Tibial nerve (tissue), 4 donors: ENCODE measurements around the gene PFKM. TPM values are rescaled to one million over a fixed set of nuclear protein-coding genes. Genes with fewer than 3 reads are reported as not detected.
A peak's percentile ranks its signal among the peaks of the same experiment; 100 is the strongest.

Experiments used
- DNase-seq, 2 donors: peaks; one replicate each; pipeline ENCODE4 v3.0.0-alpha.2; 2019; ENCODE audit warnings: low spot score in 2 of 2
- H3K27ac ChIP-seq, 4 donors: fragments of 200-600 bp; sonication (generic) in 3 of 4; one replicate each; pipeline ENCODE4 v1.5.1; 2017 to 2019; ENCODE audit warnings: mild to moderate bottlenecking in 1 of 4
- H3K27me3 ChIP-seq, 2 donors: fragments of 200-600 bp; sonication (generic) in 1 of 2; one replicate each; pipeline versions ENCODE4 v1.5.1 to v1.6.0; 2017 to 2019
- H3K36me3 ChIP-seq, 3 donors: fragments of 200-600 bp; sonication (generic); one replicate each; pipeline ENCODE4 v1.5.1; 2018 to 2019
- H3K4me1 ChIP-seq, 4 donors: fragments of 200-600 bp; sonication (generic) in 3 of 4; one replicate each; pipeline ENCODE4 v1.5.1; 2017 to 2019
- H3K4me3 ChIP-seq, 4 donors: fragments of 200-600 bp; sonication (generic) in 3 of 4; one replicate each; pipeline ENCODE4 v1.5.1; 2017 to 2019; ENCODE audit warnings: mild to moderate bottlenecking in 1 of 4, moderate library complexity in 1 of 4
- H3K9me3 ChIP-seq, 4 donors: fragments of 200-600 bp; sonication (generic) in 3 of 4; one replicate each; pipeline ENCODE4 v1.5.1; 2017 to 2019
- CTCF ChIP-seq, 5 experiments: fragments of 200-600 bp in 3 of 5; fragments of 450-650 bp in 2 of 5; sonication (generic) in 3 of 5; IDR thresholded peaks; one replicate each; pipeline ENCODE4 v1.5.1; 2016 to 2019; ENCODE audit warnings: antibody characterized with exemption in 5 of 5, mild to moderate bottlenecking in 3 of 5, moderate library complexity in 2 of 5
- EP300 ChIP-seq, 2 donors: sonication (generic); formaldehyde crosslinking; IDR thresholded peaks; one replicate each; pipeline ENCODE4 v1.6.1; 2017; ENCODE audit warnings: antibody characterized with exemption in 2 of 2, mild to moderate bottlenecking in 1 of 2
- POLR2A ChIP-seq, 2 donors: fragments of 450-650 bp; IDR thresholded peaks; one replicate each; pipeline ENCODE4 v1.6.1; 2017; ENCODE audit warnings: antibody characterized with exemption in 2 of 2, mild to moderate bottlenecking in 2 of 2, moderate library complexity in 2 of 2
- WGBS, 2 donors: methylation state at CpG; one replicate each; pipeline ENCODE4 v1.1.5; 2018; 5-methylcytosine and 5-hydroxymethylcytosine counted together
- total RNA-seq, 4 donors: library from RNA; depleted of rRNA; stranded (reverse); fragments of >200 nt; gene quantifications; one replicate each; pipeline ENCODE4 v1.1.0, GENCODE V29; 2016

Gene PFKM
- total RNA-seq, 4 donors from 2014 or later, result 37.5 to 51.1 (median 47.4) TPM

- peak; percentile 73 to 90 for DNase-seq
- Histone ChIP-seq H3K27me3 (peaks cover 0 to 4% of the 10 kb centered on the region in 2 donors), H3K36me3 (no peaks in the 10 kb centered on the region), H3K4me3 (no peak overlapping the region), H3K9me3 (no peaks in the 10 kb centered on the region), H3K27ac (peak overlapping the region in 1 of 4 donors; percentile 8), H3K4me1 (peaks cover 0 to 46% (median under 1%) of the 10 kb centered on the region in 4 donors)
- WGBS, 2 donors, result 26% methylated on average over 6 of the region's 6 CpGs
- TF ChIP-seq EP300 (IDR thresholded peaks at IDR 0.05), result no peak
- peak; percentile 73 to 94 (median 85) for TF ChIP-seq CTCF (IDR thresholded peaks at IDR 0.05)
- TF ChIP-seq POLR2A (IDR thresholded peaks at IDR 0.05), result no peak
Measured at GRCh38 chr12:48189331-48190125, 70.4 kb downstream of the PFKM start.

- Histone ChIP-seq H3K9me3 (no peaks in the 10 kb centered on the region), H3K36me3 (no peaks in the 10 kb centered on the region), H3K4me3 (no peak overlapping the region), H3K27me3 (no peaks in the 10 kb centered on the region), H3K27ac (no peak overlapping the region), H3K4me1 (peaks cover 0 to 35% (median 0%) of the 10 kb centered on the region in 4 donors)
- no peak for DNase-seq
- TF ChIP-seq POLR2A (IDR thresholded peaks at IDR 0.05) (no peak), EP300 (IDR thresholded peaks at IDR 0.05) (no peak), CTCF (IDR thresholded peaks at IDR 0.05) (no peak)
Measured at GRCh38 chr12:48191096-48191495, 71.9 kb downstream of the PFKM start.

- DNase-seq, result no peak
- Histone ChIP-seq H3K4me1 (peaks cover 0 to 43% (median 2%) of the 10 kb centered on the region in 4 donors), H3K27ac (peak overlapping the region in 3 of 4 donors; percentile 9 to 33 (median 13)), H3K9me3 (no peaks in the 10 kb centered on the region), H3K36me3 (no peaks in the 10 kb centered on the region), H3K27me3 (no peaks in the 10 kb centered on the region), H3K4me3 (no peak overlapping the region)
- 65% methylated on average over 1 of the region's 1 CpG for WGBS, 2 donors
- no peak for TF ChIP-seq POLR2A (IDR thresholded peaks at IDR 0.05)
- no peak for TF ChIP-seq EP300 (IDR thresholded peaks at IDR 0.05)
- TF ChIP-seq CTCF (IDR thresholded peaks at IDR 0.05), result no peak
Measured at GRCh38 chr12:48192861-48193260, 73.7 kb downstream of the PFKM start.

- Histone ChIP-seq H3K4me3 (no peak overlapping the region), H3K4me1 (peaks cover 0 to 43% (median 2%) of the 10 kb centered on the region in 4 donors), H3K9me3 (no peaks in the 10 kb centered on the region), H3K27me3 (no peaks in the 10 kb centered on the region), H3K36me3 (no peaks in the 10 kb centered on the region), H3K27ac (peak overlapping the region in 2 of 4 donors; percentile 13 to 52)
- no peak for DNase-seq
- 39 to 48% methylated on average over 2 of the region's 2 CpGs for WGBS, 2 donors
- no peak for TF ChIP-seq POLR2A (IDR thresholded peaks at IDR 0.05)
- no peak for TF ChIP-seq EP300 (IDR thresholded peaks at IDR 0.05)
- TF ChIP-seq CTCF (IDR thresholded peaks at IDR 0.05), result no peak
Measured at GRCh38 chr12:48193623-48194022, 74.5 kb downstream of the PFKM start.

- H3K4me3 ChIP-seq, result no peak overlapping the region
- H3K27ac ChIP-seq, result peak overlapping the region in 3 of 4 donors; percentile 31 to 52 (median 44)
- no peaks in the 10 kb centered on the region for H3K27me3 ChIP-seq
- TF ChIP-seq EP300 (IDR thresholded peaks at IDR 0.05) (no peak), CTCF (IDR thresholded peaks at IDR 0.05) (no peak), POLR2A (IDR thresholded peaks at IDR 0.05) (no peak)
- no peaks in the 10 kb centered on the region for H3K36me3 ChIP-seq
- 29 to 34% methylated on average over 1 of the region's 1 CpG for WGBS, 2 donors
- no peaks in the 10 kb centered on the region for H3K9me3 ChIP-seq
- H3K4me1 ChIP-seq, result peaks cover 0 to 51% (median 7%) of the 10 kb centered on the region in 4 donors
- no peak for DNase-seq
Measured at GRCh38 chr12:48194799-48195201, 75.6 kb downstream of the PFKM start.
